Measurements from ENCODE around the gene SGCD. TPM values are rescaled to one million over a fixed set of nuclear protein-coding genes. Genes with fewer than 3 reads are reported as not detected.

SGCD gene
- total RNA-seq, 1 experiment from 2014 or later, result not detected

GRCh38 chr5:156427315-156427714 is 100.4 kb downstream of the SGCD start:
- Histone ChIP-seq H3K9ac (ENCODE audit: low read length) (no peak overlapping the region), H3K9me3 (ENCODE audit: control insufficient read depth in 1 of 2, insufficient read depth in 1 of 2, low read depth in 1 of 2, low read length in 2 of 2) (no peaks in the 10 kb centered on the region; a peak in 1 of 4 replicates), H3K27ac (ENCODE audit: low read depth, low read length) (no peak overlapping the region), H3K4me2 (ENCODE audit: low read length) (no peak overlapping the region), H3K27me3 (ENCODE audit: insufficient read depth, low read length) (no peaks in the 10 kb centered on the region), H3K36me3 (ENCODE audit: control insufficient read depth in 1 of 2, insufficient read depth in 2 of 2, low read length in 2 of 2) (no peaks in the 10 kb centered on the region), H3K9me2 (ENCODE audit: insufficient read depth) (no peaks in the 10 kb centered on the region), H4K20me1 (ENCODE audit: insufficient read depth) (no peaks in the 10 kb centered on the region), H2AFZ (ENCODE audit: low read depth, low read length, poor library complexity, severe bottlenecking) (no peak overlapping the region), H3K79me2 (ENCODE audit: insufficient read depth, low read length) (no peaks in the 10 kb centered on the region), H3K4me3 (replicated peaks in 1 of 2; ENCODE audit: low read depth in 1 of 2, low read length in 2 of 2) (no peak overlapping the region), H3K4me1 (ENCODE audit: control insufficient read depth in 1 of 2, insufficient read depth in 2 of 2, low read length in 2 of 2) (no peaks in the 10 kb centered on the region)
- ATAC-seq, result no peak
- ChIA-PET POLR2A (no interaction called here), RAD21 (ENCODE audit: low non-redundant PET in 1 of 2, low total read pairs in 2 of 2, uncharacterized antibody in 2 of 2, unreplicated experiment in 2 of 2) (no interaction called here), CTCF (no interaction called here)
- TF ChIP-seq YY1 (IDR thresholded peaks at IDR 0.05; ENCODE audit: extremely low read depth, insufficient replicate concordance, low read depth, low read length), result no peak
- no peak for TF ChIP-seq SIN3A (IDR thresholded peaks at IDR 0.05; ENCODE audit: low read depth)
- TF ChIP-seq CBX3 (IDR thresholded peaks at IDR 0.05; ENCODE audit: low read depth), result no peak
- no peak for TF ChIP-seq FOSL1 (IDR thresholded peaks at IDR 0.05; ENCODE audit: low read depth)
- TF ChIP-seq POLR2AphosphoS5 (IDR thresholded peaks at IDR 0.05; ENCODE audit: low read depth, low read length), result no peak
- TF ChIP-seq SRF (IDR thresholded peaks at IDR 0.05; ENCODE audit: low read depth), result no peak
- no peak for TF ChIP-seq ZFX (IDR thresholded peaks at IDR 0.05)
- no peak for TF ChIP-seq REST (IDR thresholded peaks at IDR 0.05; ENCODE audit: low read depth)
- TF ChIP-seq EZH2 (IDR thresholded peaks at IDR 0.05), result no peak
- no peak for TF ChIP-seq TCF7L2 (IDR thresholded peaks at IDR 0.05; ENCODE audit: borderline replicate concordance, extremely low read depth, insufficient read depth, insufficient read length)
- no peak for TF ChIP-seq JUND (IDR thresholded peaks at IDR 0.05)
- TF ChIP-seq ZNF274 (IDR thresholded peaks at IDR 0.05; ENCODE audit: low read depth, low read length), result no peak
- TF ChIP-seq ATF3 (IDR thresholded peaks at IDR 0.05), result no peak
- TF ChIP-seq RAD21 (IDR thresholded peaks at IDR 0.05; ENCODE audit: low read depth), result no peak
- no peak for TF ChIP-seq ZBTB33 (IDR thresholded peaks at IDR 0.05; ENCODE audit: extremely low read depth, insufficient replicate concordance, low read length)
- TF ChIP-seq POLR2A (IDR thresholded peaks at IDR 0.05; ENCODE audit: borderline replicate concordance, extremely low read depth, insufficient read depth, insufficient read length), result no peak
- TF ChIP-seq CTCF (IDR thresholded peaks at IDR 0.05 in 2 of 3, conservative IDR thresholded peaks at IDR 0.05 in 1 of 3; ENCODE audit: borderline replicate concordance in 1 of 3, insufficient read depth in 1 of 3, low read depth in 2 of 3, low read length in 2 of 3), result no peak
- no peak for TF ChIP-seq CEBPB (IDR thresholded peaks at IDR 0.05; ENCODE audit: low read depth)
- TF ChIP-seq SP1 (IDR thresholded peaks at IDR 0.05; ENCODE audit: low read depth), result no peak
- TF ChIP-seq EZH2phosphoT487 (IDR thresholded peaks at IDR 0.05; ENCODE audit: borderline replicate concordance), result no peak
- no peak for DNase-seq (ENCODE audit: low read depth, low spot score)
- intact Hi-C loops (cut with micrococcal nuclease), result no loop called here
- no TSS peak for BruUV-seq (replicated peaks)

All from HCT116 (cell line).